HepG2 (cell line): ENCODE measurements around the gene PLS1. TPM values are rescaled to one million over a fixed set of nuclear protein-coding genes. Genes with fewer than 3 reads are reported as not detected.
"Not testable (repeated sequence)": the region's sequence is repeated elsewhere in the genome, so short reads cannot be mapped to it uniquely, and the experiment has no call there.

Experiments
- FOXA3 ChIP-seq: IDR thresholded peaks from 2 replicates; pipeline ENCODE4 v1.6.1; 2016; ENCODE audit warnings: missing genetic modification reagents, missing compliant biosample characterization
- FOXO1 ChIP-seq: sonication (generic); formaldehyde crosslinking; IDR thresholded peaks from 2 replicates; pipeline ENCODE4 v1.4.0; 2020; ENCODE audit warnings: missing genetic modification reagents
- FOXP1 ChIP-seq, 2 experiments: fragments of 450-650 bp in 1 of 2; IDR thresholded peaks; 2 replicates each; pipeline ENCODE4 v1.6.1; 2017 to 2018; ENCODE audit warnings: antibody characterized with exemption in 1 of 2
- SALL1 ChIP-seq: sonication (generic); formaldehyde crosslinking; IDR thresholded peaks from 2 replicates; pipeline ENCODE4 v1.8.0; 2022; ENCODE audit warnings: mild to moderate bottlenecking, missing genetic modification reagents
- SAP130 ChIP-seq: IDR thresholded peaks from 2 replicates; pipeline ENCODE4 v1.6.1; 2016; ENCODE audit warnings: low read depth
- SKI ChIP-seq: fragments of 450-650 bp; IDR thresholded peaks from one replicate; pipeline ENCODE4 v1.6.1; 2018; ENCODE audit warnings: mild to moderate bottlenecking; ENCODE audit not compliant: partially characterized antibody
- SOX13 ChIP-seq, 3 experiments: fragments of 450-650 bp in 1 of 3; sonication (generic) in 1 of 3; formaldehyde crosslinking in 1 of 3; IDR thresholded peaks in 2 of 3; conservative IDR thresholded peaks in 1 of 3; 2 replicates each; pipeline versions ENCODE4 v1.5.0 to v1.6.1; 2016 to 2020; ENCODE audit warnings: antibody characterized with exemption in 1 of 3, mild to moderate bottlenecking in 1 of 3, missing compliant biosample characterization in 1 of 3, missing genetic modification reagents in 1 of 3, moderate library complexity in 1 of 3
- SOX5 ChIP-seq: IDR thresholded peaks from 2 replicates; pipeline ENCODE4 v1.6.1; 2016; ENCODE audit warnings: borderline replicate concordance
- TCF12 ChIP-seq, 2 experiments: fragments of 450-650 bp in 1 of 2; sonication (generic) in 1 of 2; formaldehyde crosslinking in 1 of 2; IDR thresholded peaks; 2 replicates each; pipeline versions ENCODE4 v1.6.1 to v1.8.0; 2017 to 2022; ENCODE audit warnings: antibody characterized with exemption in 1 of 2, mild to moderate bottlenecking in 1 of 2, missing genetic modification reagents in 1 of 2, moderate library complexity in 1 of 2
- ZNF609 ChIP-seq: sonication (generic); formaldehyde crosslinking; IDR thresholded peaks from 2 replicates; pipeline ENCODE4 v1.4.0; 2020; ENCODE audit warnings: mild to moderate bottlenecking, missing genetic modification reagents, borderline replicate concordance
- polyA plus RNA-seq, 8 experiments: library from polyadenylated mRNA; depleted of rRNA in 3 of 8; stranded (reverse) in 7 of 8; unstranded in 1 of 8; fragments of >200 nt; fragmentation: Illumina TruSeq in 4 of 8; extraction: Trizol in 4 of 8; gene quantifications; 2 replicates each; pipeline versions ENCODE4 v1.2.1 to v1.2.3, GENCODE V29; 2011 to 2016; ENCODE audit warnings: low read depth in 4 of 8, missing spikeins in 1 of 8, mixed read lengths in 1 of 8; ENCODE audit not compliant: insufficient read depth in 1 of 8
- total RNA-seq, 5 experiments: library from RNA; depleted of rRNA; stranded (reverse); fragments of >200 nt; fragmentation: Illumina TruSeq; extraction: Trizol; gene quantifications; 2 replicates each; pipeline ENCODE4 v1.2.3, GENCODE V29; 2016; ENCODE audit warnings: low read depth in 1 of 5
- TF ChIP-seq, protein P1 (sequence below): IDR thresholded peaks from 2 replicates; pipeline ENCODE4 v1.4.0; 2020; ENCODE audit warnings: mild to moderate bottlenecking, missing genetic modification reagents
- TF ChIP-seq, protein P2 (sequence below): IDR thresholded peaks from 2 replicates; pipeline ENCODE4 v1.6.1; 2016; ENCODE audit warnings: low read depth
- TF ChIP-seq, protein P3 (sequence below): sonication (generic); formaldehyde crosslinking; IDR thresholded peaks from 2 replicates; pipeline ENCODE4 v1.8.0; 2022; ENCODE audit warnings: missing genetic modification reagents, mild to moderate bottlenecking, moderate library complexity, borderline replicate concordance

PLS1 gene
- total and polyA plus RNA-seq, 2 of the 13 experiments (the other 11 are each of a cell fraction or from before 2014, with no cell fraction given), result 11.2 to 21.1 TPM

GRCh38 chr3:142752605-142753004, 156.4 kb downstream of the PLS1 start (continued):
- TF ChIP-seq ZNF609 (CRISPR knock-in tag) (peak; percentile 33; the same call in 1 of the 2 replicates), FOXO1 (CRISPR knock-in tag) (peak; percentile 69; the same call in 1 of the 2 replicates), SOX5 (peak; percentile 90), SAP130 (CRISPR knock-in tag) (peak; percentile 45; the same call in 1 of the 2 replicates), SALL1 (CRISPR knock-in tag) (peak; percentile 63), SOX13 (IDR thresholded peaks at IDR 0.05) (peak; percentile 19; the same call in 1 of the 2 replicates), SOX13 (CRISPR knock-in tag; conservative IDR thresholded peaks at IDR 0.05 in 1 of 2, IDR thresholded peaks at IDR 0.05 in 1 of 2) (peak in 1 of 2 experiments; percentile 81; a peak in 2 of 4 replicates), FOXA3 (CRISPR knock-in tag) (peak; percentile 43; the same call in 1 of the 2 replicates), SKI (peak; percentile 84), TCF12 (CRISPR knock-in tag; IDR thresholded peaks at IDR 0.05) (0 out of 2 replicates have a peak, but pooled peaks have one; percentile 51), FOXP1 (CRISPR knock-in tag; IDR thresholded peaks at IDR 0.05) (peak; percentile 71)
- TF ChIP-seq, protein P1, sequence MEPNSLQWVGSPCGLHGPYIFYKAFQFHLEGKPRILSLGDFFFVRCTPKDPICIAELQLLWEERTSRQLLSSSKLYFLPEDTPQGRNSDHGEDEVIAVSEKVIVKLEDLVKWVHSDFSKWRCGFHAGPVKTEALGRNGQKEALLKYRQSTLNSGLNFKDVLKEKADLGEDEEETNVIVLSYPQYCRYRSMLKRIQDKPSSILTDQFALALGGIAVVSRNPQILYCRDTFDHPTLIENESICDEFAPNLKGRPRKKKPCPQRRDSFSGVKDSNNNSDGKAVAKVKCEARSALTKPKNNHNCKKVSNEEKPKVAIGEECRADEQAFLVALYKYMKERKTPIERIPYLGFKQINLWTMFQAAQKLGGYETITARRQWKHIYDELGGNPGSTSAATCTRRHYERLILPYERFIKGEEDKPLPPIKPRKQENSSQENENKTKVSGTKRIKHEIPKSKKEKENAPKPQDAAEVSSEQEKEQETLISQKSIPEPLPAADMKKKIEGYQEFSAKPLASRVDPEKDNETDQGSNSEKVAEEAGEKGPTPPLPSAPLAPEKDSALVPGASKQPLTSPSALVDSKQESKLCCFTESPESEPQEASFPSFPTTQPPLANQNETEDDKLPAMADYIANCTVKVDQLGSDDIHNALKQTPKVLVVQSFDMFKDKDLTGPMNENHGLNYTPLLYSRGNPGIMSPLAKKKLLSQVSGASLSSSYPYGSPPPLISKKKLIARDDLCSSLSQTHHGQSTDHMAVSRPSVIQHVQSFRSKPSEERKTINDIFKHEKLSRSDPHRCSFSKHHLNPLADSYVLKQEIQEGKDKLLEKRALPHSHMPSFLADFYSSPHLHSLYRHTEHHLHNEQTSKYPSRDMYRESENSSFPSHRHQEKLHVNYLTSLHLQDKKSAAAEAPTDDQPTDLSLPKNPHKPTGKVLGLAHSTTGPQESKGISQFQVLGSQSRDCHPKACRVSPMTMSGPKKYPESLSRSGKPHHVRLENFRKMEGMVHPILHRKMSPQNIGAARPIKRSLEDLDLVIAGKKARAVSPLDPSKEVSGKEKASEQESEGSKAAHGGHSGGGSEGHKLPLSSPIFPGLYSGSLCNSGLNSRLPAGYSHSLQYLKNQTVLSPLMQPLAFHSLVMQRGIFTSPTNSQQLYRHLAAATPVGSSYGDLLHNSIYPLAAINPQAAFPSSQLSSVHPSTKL (CRISPR knock-in tag), result peak; percentile 61
- TF ChIP-seq, protein P2, sequence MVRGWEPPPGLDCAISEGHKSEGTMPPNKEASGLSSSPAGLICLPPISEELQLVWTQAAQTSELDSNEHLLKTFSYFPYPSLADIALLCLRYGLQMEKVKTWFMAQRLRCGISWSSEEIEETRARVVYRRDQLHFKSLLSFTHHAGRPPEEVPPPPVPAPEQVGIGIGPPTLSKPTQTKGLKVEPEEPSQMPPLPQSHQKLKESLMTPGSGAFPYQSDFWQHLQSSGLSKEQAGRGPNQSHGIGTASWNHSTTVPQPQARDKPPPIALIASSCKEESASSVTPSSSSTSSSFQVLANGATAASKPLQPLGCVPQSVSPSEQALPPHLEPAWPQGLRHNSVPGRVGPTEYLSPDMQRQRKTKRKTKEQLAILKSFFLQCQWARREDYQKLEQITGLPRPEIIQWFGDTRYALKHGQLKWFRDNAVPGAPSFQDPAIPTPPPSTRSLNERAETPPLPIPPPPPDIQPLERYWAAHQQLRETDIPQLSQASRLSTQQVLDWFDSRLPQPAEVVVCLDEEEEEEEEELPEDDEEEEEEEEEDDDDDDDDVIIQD, result peak; percentile 81; the same call in 1 of the 2 replicates
- TF ChIP-seq TCF12, FOXP1 (IDR thresholded peaks at IDR 0.05): not testable (repeated sequence)
- TF ChIP-seq, protein P3, sequence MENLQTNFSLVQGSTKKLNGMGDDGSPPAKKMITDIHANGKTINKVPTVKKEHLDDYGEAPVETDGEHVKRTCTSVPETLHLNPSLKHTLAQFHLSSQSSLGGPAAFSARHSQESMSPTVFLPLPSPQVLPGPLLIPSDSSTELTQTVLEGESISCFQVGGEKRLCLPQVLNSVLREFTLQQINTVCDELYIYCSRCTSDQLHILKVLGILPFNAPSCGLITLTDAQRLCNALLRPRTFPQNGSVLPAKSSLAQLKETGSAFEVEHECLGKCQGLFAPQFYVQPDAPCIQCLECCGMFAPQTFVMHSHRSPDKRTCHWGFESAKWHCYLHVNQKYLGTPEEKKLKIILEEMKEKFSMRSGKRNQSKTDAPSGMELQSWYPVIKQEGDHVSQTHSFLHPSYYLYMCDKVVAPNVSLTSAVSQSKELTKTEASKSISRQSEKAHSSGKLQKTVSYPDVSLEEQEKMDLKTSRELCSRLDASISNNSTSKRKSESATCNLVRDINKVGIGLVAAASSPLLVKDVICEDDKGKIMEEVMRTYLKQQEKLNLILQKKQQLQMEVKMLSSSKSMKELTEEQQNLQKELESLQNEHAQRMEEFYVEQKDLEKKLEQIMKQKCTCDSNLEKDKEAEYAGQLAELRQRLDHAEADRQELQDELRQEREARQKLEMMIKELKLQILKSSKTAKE (CRISPR knock-in tag), result peak; percentile 45; the same call in 1 of the 2 replicates
